ENCODE data around the gene SLCO3A1.
"Not testable (repeated sequence)": the region's sequence is repeated elsewhere in the genome, so short reads cannot be mapped to it uniquely, and the experiment has no call there.

SLCO3A1 gene

DNA sequence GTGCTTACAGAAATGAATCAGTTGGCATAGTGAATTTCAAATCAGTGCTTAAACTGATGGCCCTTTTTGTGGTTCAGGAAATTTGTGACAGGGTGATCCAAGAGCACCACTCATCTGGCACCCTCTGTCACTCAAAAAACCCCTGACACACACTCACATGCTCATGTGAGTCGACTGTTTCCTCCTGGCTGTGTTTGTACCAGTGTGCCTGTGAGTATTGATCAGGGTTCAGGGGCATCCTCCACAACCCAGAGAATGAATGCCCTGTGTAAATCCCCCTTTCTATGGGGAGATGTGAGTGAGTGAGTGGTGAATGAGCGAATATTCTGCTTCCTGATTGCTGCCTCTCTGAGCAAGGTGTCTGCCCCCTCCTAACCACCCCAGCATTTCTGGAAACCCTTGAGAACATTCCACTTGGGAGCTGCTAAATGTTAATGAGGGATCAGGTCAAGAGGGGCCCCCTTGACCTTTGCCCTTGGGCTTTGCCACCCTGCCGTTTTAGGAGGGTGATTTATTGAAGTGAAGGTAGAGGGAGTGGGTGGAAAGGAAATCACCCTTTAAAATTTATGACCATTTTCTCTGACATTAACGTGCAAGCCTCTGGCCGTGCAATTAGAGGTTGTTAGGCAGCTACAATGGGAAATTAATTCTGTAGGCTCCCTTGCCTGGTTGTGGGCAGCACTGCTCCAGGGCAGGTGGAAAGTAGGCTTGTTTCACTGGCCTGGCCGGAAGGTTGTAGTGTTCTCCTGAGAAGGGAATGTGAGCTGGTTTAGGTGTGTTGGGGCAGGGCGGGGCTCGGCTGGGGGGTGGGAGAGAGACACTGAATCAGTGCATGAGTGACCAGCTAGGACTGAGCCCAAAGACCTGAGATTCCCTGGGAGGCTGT lies 87.2 kb downstream of the SLCO3A1 start:
- no peak for DNase-seq

DNA sequence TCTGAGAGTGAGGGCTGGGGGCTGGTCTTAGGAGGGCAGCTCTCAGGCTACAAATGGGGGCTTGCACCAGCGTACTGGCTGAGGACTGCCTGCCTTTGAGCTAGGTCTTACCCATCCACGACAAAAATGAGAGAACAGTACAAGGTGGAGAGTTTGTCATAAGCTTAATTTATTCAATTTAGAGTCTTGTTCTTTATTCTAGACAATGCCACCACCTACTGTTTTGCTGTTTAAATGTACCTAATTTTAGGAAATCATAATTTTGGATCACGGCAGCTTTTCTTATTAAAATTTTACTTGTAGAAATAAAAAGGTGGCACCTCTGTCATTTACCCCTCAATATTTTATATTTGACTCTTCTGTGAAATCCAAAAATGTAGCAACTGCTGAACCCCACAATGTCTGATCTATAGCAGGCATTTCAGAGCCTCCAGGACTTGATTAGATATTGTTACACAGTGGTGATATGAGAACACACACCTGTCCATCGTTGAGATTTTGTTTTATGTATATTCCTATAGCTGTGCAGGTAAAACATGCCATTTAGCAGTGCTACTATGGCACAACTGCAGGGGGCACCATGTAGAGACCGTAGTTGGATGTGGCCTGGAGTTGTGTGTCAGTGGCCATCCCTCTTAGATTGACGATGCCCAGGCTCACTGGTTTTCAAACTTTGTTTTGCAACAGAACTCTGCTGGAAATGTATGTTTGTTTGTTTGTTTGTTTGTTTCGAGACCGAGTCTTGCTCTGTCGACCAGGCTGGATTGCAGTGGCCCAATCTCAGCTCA lies 88.6 kb downstream of the SLCO3A1 start:
- no peak for DNase-seq

DNA sequence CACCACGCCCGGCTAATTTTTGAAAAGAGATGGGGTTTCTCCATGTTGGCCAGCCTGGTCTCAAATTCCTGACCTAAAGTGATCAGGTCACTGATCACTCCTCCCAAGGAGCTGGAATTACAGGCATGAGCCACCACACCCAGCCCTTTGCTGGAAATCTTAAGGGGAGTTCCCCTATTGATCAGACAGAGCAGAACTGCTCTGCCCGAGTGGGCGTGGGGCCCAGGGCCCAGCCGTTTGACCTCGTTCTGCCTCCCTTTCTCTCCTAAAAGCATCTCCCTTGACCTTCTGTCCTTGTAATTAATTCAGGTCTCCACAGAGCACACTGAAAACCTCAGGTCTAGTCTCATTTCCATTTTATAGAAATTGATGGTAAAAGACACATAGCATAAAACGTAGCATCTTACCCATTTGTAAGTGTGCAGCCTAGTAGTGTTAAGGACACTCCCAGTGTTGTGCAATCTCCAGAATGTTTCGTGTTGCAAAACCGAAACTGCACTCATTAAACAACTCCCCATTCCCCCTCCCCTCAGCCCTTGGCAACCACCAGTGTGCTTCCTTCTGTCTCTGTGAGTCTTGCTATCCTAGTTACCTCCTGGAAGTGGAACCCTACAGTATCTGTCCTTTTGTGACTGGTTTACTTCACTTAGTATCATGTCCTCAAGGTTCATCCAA lies 89.3 kb downstream of the SLCO3A1 start:
- peak in 10 of 14 donors; percentile 11 to 48 (median 32) for DNase-seq

DNA sequence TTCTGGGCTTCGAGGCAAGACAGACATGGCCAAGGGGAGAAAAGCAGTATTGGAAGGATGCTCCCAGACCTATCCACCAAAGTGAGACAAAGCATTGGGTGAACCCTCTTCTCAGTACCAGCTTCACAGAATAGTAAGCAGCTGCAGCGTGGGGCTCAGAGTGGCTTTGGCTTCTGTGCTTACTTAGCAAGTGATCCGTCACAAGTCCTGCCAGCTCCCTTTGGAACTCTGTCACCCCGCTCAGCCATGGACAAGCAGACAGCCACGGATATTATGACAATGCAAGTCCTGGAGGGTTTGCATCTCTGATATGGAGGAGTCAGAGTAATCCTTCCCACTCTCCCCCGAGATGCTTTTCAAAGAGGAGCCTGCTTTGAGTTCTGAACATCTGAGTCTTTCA lies 90.8 kb downstream of the SLCO3A1 start:
- DNase-seq = peak in 2 of 14 donors; percentile 14 to 24

DNA sequence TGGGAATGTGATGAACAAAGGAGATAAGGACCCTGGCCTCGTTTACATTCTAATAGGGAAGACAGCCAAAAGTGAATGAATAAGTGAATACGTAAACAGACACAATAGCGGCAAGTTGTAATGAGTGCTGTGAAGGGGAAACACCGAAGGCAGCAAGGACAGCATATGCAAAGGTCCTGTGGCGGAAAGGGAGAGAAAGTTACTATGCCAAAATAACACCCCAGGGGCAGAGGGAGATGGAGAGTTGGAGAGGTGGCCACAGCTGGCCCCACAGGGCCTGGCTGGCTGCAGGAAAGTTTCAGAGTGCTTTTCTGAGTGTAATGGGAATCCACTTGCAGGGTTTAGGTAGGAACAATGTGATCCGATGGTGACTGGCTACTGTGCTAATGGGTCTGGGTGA lies 91.9 kb downstream of the SLCO3A1 start:
- no peak for DNase-seq

DNA sequence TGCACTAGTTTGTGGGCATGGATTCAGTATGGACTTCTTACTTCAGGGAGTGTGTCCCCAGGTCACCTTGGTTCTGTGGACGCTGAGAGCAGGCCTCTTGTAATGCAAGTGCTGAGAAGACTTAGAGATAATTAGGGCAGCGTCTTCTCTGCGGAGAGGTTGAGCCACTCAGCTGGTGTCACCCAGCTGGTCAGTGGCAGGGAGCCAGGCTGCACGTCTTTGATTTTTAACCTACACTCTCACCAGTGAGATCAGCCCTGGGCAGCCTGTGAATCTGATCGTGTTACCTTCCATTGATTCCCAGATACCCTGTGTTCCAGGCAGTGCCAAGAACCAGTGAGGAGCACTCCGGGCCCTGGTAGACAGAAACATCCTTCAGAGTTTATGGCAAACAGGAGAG lies 92.6 kb downstream of the SLCO3A1 start:
- peak in 1 of 14 donors; percentile 17 for DNase-seq

DNA sequence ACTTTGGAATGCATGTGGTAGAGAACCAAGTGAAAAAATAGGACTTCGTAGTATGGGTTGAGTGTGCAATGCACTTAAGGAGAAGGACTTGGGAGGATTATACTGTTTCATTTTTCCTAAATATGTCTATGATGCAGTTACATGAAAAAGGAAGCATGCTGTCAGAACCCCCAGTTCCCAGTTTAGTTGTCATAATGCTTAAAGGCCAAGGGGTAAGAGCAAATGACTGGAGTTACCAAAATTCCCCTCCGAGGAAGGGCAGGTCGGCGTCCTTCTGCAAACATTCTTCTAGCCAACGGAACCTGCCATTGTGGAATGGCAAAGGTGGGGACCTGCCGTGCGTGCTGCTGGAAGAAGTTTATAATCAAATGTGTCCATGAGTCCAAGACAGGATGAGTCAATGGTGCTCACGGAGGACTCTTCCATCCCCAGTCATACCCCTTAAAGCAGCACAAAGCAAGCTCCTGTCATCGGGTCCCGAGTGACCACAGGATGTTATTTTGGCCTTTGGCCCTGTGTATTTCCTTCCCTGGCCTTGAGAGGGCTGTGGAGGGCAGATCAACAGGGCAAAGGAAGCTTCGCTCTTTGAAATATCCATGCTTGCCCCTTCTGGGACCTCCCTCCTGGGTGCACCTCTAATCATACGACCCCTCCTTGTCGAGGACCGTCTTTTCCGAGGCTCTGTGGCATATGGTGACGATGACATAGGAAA lies 93.2 kb downstream of the SLCO3A1 start:
- no peak for DNase-seq

DNA sequence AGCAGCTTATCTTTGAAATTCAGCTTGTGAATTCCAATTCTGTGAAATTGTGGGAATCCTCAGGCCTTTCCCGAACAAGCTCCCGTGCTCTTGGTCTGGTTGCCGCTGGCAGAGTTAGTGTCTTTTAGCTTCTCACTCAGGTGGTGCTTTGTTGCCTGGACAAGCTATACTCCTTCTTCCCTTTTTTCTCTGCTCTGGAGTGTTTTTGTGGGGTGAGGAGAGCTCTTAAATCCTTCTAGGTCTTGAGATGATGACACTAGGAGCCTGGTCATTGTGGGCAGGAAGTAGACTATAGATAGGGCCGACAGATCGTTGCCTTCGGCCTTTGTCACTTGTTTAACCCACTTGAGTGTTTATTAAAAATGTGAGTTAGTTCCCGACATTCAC lies 93.8 kb downstream of the SLCO3A1 start:
- peak in 1 of 14 donors; percentile 11 for DNase-seq

DNA sequence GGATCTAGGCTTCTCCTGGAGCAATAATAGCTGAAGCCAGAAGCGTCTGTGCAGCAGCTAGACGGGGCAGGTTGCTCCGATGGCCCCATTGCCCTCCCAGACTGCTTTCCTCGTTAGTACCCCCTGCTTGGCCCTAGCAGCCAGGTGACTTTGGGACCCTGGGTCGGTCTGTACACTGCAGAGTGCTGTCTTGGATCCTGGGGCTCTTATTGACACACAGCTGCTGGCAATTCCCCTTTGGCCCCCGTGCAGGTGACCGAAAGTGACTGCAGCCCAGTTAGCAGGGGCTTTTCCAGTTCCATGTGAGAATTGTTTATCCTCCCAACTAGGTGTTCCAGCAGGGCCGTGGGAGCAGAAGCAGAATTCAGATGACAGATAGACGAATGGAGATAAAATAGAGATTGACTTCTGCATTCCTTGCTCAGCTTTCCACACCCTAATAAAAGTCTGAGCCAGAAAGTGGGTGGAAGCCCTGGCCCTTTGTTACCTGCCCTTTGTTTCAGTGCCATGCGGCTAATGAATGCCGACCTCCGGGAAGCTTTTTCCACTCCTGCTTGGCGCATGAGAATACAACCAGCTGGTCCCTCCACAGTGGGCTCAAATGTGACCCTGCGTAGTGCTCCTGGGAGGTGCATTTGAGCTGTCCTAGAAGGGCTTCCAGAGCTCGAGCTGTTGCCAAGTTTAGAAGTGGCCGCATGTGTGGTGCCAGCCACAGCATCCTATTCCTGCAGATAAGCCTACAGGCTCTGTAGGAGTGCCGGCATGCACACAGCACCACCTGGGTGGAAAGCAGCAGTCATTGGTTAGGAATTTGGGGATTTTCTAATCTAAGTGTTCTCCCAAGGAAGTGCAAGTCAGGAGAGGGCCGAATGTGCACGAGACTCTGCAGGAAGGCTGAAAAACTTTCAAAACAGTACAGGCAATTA lies 94.4 kb downstream of the SLCO3A1 start:
- DNase-seq = peak in 1 of 14 donors; percentile 85

DNA sequence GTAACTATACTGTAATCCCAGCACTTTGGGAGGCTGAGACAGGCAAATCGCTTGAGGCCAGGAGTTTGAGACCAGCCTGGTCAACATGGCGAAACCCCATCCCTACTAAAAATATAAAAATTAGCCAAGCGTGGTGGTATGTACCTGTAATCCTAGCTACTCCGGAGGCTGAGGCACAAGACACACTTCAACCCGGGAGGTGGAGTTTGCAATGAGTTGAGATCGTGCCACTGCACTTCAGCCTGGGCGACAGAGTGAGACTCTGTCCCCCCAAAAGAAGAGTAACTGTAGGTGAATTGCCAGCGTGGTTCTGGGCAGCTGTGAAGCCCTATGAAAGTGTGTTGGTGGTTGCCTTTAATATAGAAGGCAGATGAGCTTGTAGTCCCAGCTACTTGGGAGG lies 95.9 kb downstream of the SLCO3A1 start:
- no peak for DNase-seq

DNA sequence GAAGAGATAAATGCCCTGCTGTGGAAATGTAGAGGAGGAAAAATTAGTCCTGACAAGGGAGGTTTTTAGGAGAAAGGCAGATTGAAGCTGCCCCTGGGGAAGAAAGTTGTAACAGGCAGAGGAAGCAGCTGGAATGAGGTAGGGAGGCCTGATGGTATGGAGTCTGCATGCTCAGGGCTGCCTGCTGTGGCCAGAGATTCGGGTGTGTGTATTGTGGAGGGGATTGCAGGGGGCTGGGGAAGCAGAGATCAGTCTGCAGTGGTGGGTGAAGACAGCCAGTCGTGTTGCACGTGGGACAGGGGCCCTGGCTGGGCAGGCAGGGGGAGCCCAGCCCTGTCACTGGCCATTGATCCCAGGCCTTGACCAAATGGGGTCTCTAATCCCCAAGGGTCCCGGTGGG lies 96.5 kb downstream of the SLCO3A1 start:
- no peak for DNase-seq

DNA sequence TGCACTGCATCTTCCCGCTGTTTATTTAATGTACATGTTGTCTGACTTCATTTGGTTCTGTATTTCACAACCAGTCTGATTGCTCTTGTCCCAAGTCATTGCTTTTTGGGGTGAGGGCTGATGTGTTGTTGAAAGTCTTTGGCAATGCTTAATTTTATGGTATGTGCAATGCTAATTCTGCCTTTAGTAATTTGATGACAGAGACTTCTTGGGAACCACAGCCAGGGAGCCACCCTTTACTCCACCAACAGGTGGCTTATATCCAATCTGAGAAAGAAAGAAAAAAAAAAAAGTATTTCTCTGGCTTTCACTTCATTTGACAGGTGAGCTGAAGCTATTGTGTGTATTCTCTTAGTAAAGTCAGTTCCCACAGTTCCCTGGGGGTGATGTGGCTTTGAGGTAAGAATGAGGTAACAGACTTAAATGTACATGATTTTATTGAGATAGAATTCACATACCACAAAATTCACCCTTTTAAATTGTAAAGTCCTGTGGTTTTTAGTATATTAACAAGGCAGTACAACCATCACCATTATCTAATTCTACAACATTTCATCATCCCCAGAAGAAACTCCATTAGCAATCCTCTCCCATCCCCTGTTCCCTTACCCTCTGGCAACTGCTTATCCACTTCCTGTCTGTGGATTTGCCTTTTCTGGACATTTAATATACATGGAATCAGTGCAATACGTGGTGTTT lies 97.3 kb downstream of the SLCO3A1 start:
- DNase-seq = no peak

DNA sequence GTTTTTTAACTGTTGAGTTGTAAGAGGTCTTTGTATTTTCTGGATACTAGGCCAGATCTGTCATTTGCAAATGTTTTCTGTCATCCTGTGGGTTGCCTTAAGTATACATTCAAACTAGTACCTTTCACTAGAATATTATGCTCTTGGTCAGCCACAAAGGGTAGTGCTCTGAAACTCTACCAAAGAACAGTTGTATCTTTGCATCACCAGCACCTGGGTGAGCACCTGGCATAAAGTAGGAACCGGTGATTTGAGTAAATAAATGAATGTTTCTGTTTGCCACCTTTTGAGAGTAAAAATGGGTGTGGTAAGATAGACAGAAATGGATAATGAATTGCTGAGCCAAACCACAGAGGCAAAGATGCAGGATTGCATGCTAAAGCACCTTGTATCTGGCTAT lies 98.7 kb downstream of the SLCO3A1 start:
- no peak for DNase-seq

DNA sequence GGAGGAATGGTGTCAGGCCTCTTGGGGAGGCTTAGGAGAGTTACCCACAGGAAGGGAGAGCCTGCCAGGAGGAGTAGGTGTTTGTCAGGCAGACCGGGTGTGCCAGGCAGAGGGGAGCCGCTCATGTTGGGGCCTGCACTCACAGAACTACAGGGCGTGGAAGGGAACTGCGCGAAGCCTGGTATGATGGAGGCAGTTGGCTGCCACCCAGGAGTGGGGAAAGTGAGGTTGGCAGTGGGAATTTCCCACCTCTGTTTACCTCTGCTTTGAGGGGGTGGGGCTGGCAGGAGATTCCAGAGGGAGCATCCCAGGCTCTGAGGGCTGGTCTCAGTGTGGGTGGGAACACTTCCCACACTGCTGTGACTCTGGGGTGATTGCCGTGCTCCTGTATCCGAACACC lies 99.9 kb downstream of the SLCO3A1 start:
- DNase-seq = no peak

DNA sequence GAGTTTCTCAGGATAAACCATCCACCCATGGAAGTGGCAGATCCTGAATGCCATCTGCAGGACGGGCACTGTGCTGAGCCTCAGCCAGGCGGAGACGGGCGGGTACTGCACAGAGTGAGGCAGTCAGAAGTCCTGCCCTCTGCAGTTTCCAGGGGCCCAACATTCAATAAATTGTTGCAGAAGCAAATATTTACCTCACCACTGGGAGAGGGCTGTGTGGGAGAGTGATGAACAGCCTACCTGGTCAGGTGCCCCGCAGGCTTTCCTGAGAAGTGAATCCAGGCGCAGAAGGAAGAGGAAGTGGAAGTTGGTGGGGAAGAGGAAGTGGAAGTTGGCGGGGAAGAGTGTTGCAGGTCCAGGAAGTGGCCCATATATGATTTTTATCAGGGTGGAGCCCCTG lies 100.8 kb downstream of the SLCO3A1 start:
- no peak for DNase-seq

DNA sequence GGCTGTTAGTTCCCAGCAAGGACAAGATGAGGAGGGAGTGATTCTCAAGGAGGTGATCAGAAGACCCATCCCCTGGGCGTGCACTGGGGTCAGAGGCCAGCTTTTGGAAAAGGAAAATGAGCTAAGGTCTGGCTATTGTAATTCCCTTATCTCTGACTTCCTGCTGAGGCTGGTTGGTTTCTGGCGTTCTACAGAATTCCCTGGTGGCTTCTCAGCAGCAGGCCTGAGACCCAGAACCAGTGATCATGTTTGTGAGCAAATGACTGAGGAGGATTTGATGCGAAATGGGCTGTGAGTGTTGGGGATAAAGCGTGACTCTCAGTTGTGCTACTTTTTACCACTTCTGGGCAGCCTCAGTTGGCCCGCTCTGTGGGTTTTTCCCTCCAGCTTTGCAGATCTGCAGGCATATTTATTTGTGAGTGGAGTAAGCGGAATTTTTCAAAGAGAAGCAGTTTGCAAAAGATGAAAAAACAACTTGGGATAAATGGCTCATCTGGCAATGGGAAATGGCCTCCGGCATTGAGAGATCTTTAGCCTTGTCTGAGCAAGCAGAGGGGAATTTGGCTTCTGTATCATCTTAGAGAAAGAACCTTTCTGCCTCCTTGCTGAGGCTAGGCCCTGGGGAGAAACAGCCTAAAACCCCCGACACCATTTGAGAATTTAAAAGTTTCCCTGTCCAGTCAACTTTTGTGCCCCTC lies 102.7 kb downstream of the SLCO3A1 start:
- DNase-seq = peak in 1 of 14 donors; percentile 16

DNA sequence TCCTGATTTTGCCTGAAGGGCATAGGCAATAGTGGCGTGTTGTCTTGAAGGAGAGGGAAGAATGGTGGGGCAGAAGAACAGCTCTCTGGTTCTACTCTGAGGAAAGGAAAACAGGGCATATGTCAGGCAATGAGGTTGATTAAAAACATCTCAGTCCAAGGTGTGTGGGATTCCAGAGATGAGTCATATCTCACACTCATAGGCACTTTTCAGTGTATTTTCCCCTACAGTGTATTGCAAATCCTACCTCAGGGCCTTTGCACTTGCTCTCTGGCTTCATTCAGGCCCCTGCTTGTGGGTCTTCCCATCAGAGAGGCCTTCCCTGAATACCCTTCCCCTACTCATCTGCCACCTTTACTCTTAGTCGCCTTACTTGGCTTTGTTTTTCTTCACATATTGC lies 107.8 kb downstream of the SLCO3A1 start:
- DNase-seq = no peak

DNA sequence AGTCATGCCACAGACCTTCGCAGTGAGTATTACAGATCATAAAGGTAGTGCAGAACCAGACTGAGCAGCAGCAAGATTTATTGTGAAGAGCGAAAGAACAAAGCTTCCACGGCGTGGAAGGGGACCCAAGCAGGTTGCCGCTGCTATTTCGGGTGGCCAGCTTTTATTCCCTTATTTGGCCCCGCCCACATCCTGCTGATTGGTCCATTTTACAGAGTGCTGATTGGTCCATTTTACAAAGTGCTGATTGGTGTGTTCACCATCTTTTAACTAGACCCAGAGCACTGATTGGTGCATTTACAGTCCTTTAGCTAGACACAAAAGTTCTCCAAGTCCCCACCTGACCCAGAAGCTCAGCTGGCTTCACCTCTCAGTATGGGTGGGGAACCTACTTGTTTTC lies 110.2 kb downstream of the SLCO3A1 start:
- DNase-seq = not testable (repeated sequence)

DNA sequence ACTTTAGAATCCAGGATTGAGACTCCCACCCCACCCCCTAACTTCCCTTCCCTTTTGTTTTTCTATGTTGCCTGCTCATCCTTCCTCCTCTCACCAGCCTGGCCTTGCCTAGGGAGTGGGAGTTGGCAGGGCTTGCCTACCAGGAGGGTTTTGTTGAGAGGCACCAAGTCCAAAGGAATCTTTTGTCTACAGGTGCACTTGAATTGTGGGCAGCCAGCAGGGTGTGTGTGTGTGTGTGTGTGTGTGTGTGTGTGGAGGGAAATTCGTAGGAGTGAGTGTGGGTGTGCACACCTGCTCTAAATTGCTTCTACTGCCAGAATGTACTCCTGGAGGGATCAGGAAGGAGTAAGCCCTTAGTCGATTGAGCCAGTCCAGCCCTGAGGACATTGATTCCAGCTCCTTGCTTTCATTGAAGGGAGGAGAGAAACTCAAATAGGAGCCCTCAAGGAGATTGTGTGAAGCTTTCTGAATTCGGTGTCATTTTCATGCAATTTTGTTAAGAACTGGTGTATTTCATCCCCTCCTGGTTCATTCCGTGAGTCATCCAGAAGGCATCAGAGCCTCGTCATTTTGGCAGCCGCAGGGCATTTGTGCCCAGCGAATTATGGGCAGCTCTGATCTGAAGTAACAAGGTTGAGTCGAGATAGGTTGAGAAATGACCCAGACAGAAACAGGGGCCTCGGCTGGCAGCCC lies 112.1 kb downstream of the SLCO3A1 start:
- peak in 4 of 14 donors; percentile 39 to 58 (median 52) for DNase-seq
